ENCODE data around the gene TBC1D22A.

TBC1D22A gene

GRCh38 chr22:47163856-47164513 lies 401.5 kb downstream of the TBC1D22A start (continued):
- TF ChIP-seq PATZ1 (CRISPR knock-in tag; IDR thresholded peaks at IDR 0.05; ENCODE audit: borderline replicate concordance) (no peak), ZNF70 (CRISPR knock-in tag; IDR thresholded peaks at IDR 0.05) (no peak), PPARA (CRISPR knock-in tag; IDR thresholded peaks at IDR 0.05; ENCODE audit: borderline replicate concordance) (no peak), ARNTL (CRISPR knock-in tag; IDR thresholded peaks at IDR 0.05; ENCODE audit: borderline replicate concordance, low read depth) (no peak)

GRCh38 chr22:47164514-47165337 lies 402.3 kb downstream of the TBC1D22A start:
- ATAC-seq = no peak
- TF ChIP-seq ZFP30 (CRISPR knock-in tag; IDR thresholded peaks at IDR 0.05) = no peak

- no peak for ATAC-seq
- TF ChIP-seq ZFP3 (CRISPR knock-in tag; IDR thresholded peaks at IDR 0.05) (no peak), ARNTL (CRISPR knock-in tag; IDR thresholded peaks at IDR 0.05; ENCODE audit: borderline replicate concordance, low read depth) (no peak), ESRRG (CRISPR knock-in tag; IDR thresholded peaks at IDR 0.05) (no peak), ZNF70 (CRISPR knock-in tag; IDR thresholded peaks at IDR 0.05) (no peak), RARB (CRISPR knock-in tag; IDR thresholded peaks at IDR 0.05) (no peak), ISL1 (CRISPR knock-in tag; IDR thresholded peaks at IDR 0.05) (no peak), ZNF8 (CRISPR knock-in tag; IDR thresholded peaks at IDR 0.05) (no peak), BACH2 (CRISPR knock-in tag; IDR thresholded peaks at IDR 0.05; ENCODE audit: borderline replicate concordance) (no peak), PPARA (CRISPR knock-in tag; IDR thresholded peaks at IDR 0.05; ENCODE audit: borderline replicate concordance) (no peak), TOX (CRISPR knock-in tag; IDR thresholded peaks at IDR 0.05; ENCODE audit: borderline replicate concordance) (no peak), OSR1 (CRISPR knock-in tag; IDR thresholded peaks at IDR 0.05) (no peak), ZC3H10 (CRISPR knock-in tag; IDR thresholded peaks at IDR 0.05) (no peak), TSHZ2 (CRISPR knock-in tag; IDR thresholded peaks at IDR 0.05) (no peak), CREB5 (CRISPR knock-in tag; IDR thresholded peaks at IDR 0.05; ENCODE audit: low read depth) (no peak)
Observed at GRCh38 chr22:47165338-47166032, 403.0 kb downstream of the TBC1D22A start.

GRCh38 chr22:47166033-47166404 lies 403.6 kb downstream of the TBC1D22A start:
- ATAC-seq = no peak
- TF ChIP-seq PPARA (CRISPR knock-in tag; IDR thresholded peaks at IDR 0.05; ENCODE audit: borderline replicate concordance) = no peak
- TF ChIP-seq CSRNP3 (CRISPR knock-in tag; IDR thresholded peaks at IDR 0.05) = no peak
- TF ChIP-seq ZNF8 (CRISPR knock-in tag; IDR thresholded peaks at IDR 0.05) = no peak
- no peak for TF ChIP-seq ZFP3 (CRISPR knock-in tag; IDR thresholded peaks at IDR 0.05)
- no peak for TF ChIP-seq ARNTL (CRISPR knock-in tag; IDR thresholded peaks at IDR 0.05; ENCODE audit: borderline replicate concordance, low read depth)
- TF ChIP-seq ESRRG (CRISPR knock-in tag; IDR thresholded peaks at IDR 0.05) = no peak
- no peak for TF ChIP-seq ZFP30 (CRISPR knock-in tag; IDR thresholded peaks at IDR 0.05)
- TF ChIP-seq SNAI2 (CRISPR knock-in tag; IDR thresholded peaks at IDR 0.05) = no peak
- no peak for TF ChIP-seq GLIS3 (CRISPR knock-in tag; IDR thresholded peaks at IDR 0.05)
- no peak for TF ChIP-seq BACH2 (CRISPR knock-in tag; IDR thresholded peaks at IDR 0.05; ENCODE audit: borderline replicate concordance)
- TF ChIP-seq RARB (CRISPR knock-in tag; IDR thresholded peaks at IDR 0.05) = no peak
- no peak for TF ChIP-seq TSHZ2 (CRISPR knock-in tag; IDR thresholded peaks at IDR 0.05)
- no peak for TF ChIP-seq ZNF565 (CRISPR knock-in tag; conservative IDR thresholded peaks at IDR 0.05; ENCODE audit: low read depth)
- TF ChIP-seq TOX (CRISPR knock-in tag; IDR thresholded peaks at IDR 0.05; ENCODE audit: borderline replicate concordance) = no peak
- TF ChIP-seq PATZ1 (CRISPR knock-in tag; IDR thresholded peaks at IDR 0.05; ENCODE audit: borderline replicate concordance) = no peak
- no peak for TF ChIP-seq ZNF70 (CRISPR knock-in tag; IDR thresholded peaks at IDR 0.05)
